Activated CD8-positive, alpha-beta T cell treated with anti-CD3 and anti-CD28 coated beads for 36 hours (primary cell): Measurements from ENCODE around the gene MANSC1. TPM values are rescaled to one million over a fixed set of nuclear protein-coding genes. Genes with fewer than 3 reads are reported as not detected.
"Not testable (repeated sequence)": the region's sequence is repeated elsewhere in the genome, so short reads cannot be mapped to it uniquely, and the experiment has no call there.

Experiments
- ATAC-seq: fragments of 200-7000 bp; cut with Tn5 transposase; one replicate; pipeline ENCODE4 v1.10.0; 2021; ENCODE audit warnings: mild to moderate bottlenecking, moderate library complexity
- CTCF ChIA-PET: fragments of 350-600 bp; sonication (Branson Sonifier 250); formaldehyde crosslinking; loops from one replicate; lab custom pipeline; 2021; ENCODE audit warnings: antibody characterized with exemption; lab: Charles Lee
- POLR2A ChIA-PET: fragments of 350-600 bp; sonication (Branson Sonifier 250); formaldehyde crosslinking; loops from one replicate; lab custom pipeline; 2021; ENCODE audit warnings: antibody characterized with exemption; lab: Charles Lee
- DNase-seq: peaks from one replicate; pipeline ENCODE4 v3.0.0-alpha.2; 2020
- H3K27ac Mint-ChIP-seq: one replicate; pipeline ENCODE4 v1.8.0; 2021; ENCODE audit warnings: mild to moderate bottlenecking, mixed read lengths
- H3K27me3 Mint-ChIP-seq: one replicate; pipeline ENCODE4 v1.8.0; 2021; ENCODE audit warnings: mixed read lengths
- H3K36me3 Mint-ChIP-seq: one replicate; pipeline ENCODE4 v1.8.0; 2021; ENCODE audit warnings: low read depth, mixed read lengths
- H3K4me1 Mint-ChIP-seq: one replicate; pipeline ENCODE4 v1.8.0; 2021; ENCODE audit warnings: low read depth, mixed read lengths
- H3K4me3 Mint-ChIP-seq: one replicate; pipeline ENCODE4 v1.8.0; 2021; ENCODE audit warnings: mild to moderate bottlenecking, moderate library complexity, mixed read lengths
- H3K9me3 Mint-ChIP-seq: one replicate; pipeline ENCODE4 v1.8.0; 2021; ENCODE audit warnings: mixed read lengths
- CTCF ChIP-seq: fragments of 200-600 bp; IDR thresholded peaks from one replicate; pipeline ENCODE4 v1.8.0; 2022; ENCODE audit warnings: antibody characterized with exemption, mild to moderate bottlenecking
- intact Hi-C: fragments of 100-400 bp; cut with micrococcal nuclease; formaldehyde crosslinking; loops from one replicate; pipeline ENCODE4 v1.10.0; 2022
- total RNA-seq, 2 experiments: library from RNA; stranded (reverse); gene quantifications; one replicate each; pipeline ENCODE4 v1.2.3, GENCODE V29; 2021

Gene MANSC1
- total RNA-seq, 2 experiments from 2014 or later, result 0.09 to 0.20 TPM

GRCh38 chr12:12323118-12323517, 26.9 kb downstream of the MANSC1 start:
- ChIA-PET CTCF (interaction anchor here (4.7 kb wide), 1 partner anchor 241 kb away, joined by 28 read pairs; no protein-coding TSS in a partner anchor), POLR2A (no interaction called here)
- Mint-ChIP-seq H3K27me3 (no peaks in the 10 kb centered on the region), H3K27ac (no peak overlapping the region), H3K9me3 (no peaks in the 10 kb centered on the region), H3K36me3 (no peaks in the 10 kb centered on the region), H3K4me3 (no peak overlapping the region), H3K4me1 (peaks cover 6% of the 10 kb centered on the region)
- no peak for DNase-seq
- intact Hi-C loops, result no loop called here
- no peak for TF ChIP-seq CTCF
- ATAC-seq, result no peak

GRCh38 chr12:12319451-12320183, 30.4 kb downstream of the MANSC1 start:
- Mint-ChIP-seq H3K9me3 (no peaks in the 10 kb centered on the region), H3K27ac (no peak overlapping the region), H3K36me3 (no peaks in the 10 kb centered on the region), H3K4me3 (no peak overlapping the region), H3K27me3 (no peaks in the 10 kb centered on the region), H3K4me1 (no peaks in the 10 kb centered on the region)
- no peak for ATAC-seq
- intact Hi-C loops, result no loop called here
- no peak for DNase-seq
- CTCF ChIA-PET, result interaction anchor here (1.5 to 2.5 kb wide), 3 partner anchors 8 to 30 kb away, joined by 3 to 12 read pairs (median 11); partner anchors contain the start of gene MANSC1
- TF ChIP-seq CTCF, result no peak
- POLR2A ChIA-PET, result interaction anchor here (0.7 kb wide), 1 partner anchor 759 kb away, joined by 6 read pairs; no protein-coding TSS in a partner anchor

- POLR2A ChIA-PET, result no interaction called here
- intact Hi-C loops, result no loop called here
- DNase-seq (no peak), ATAC-seq (no peak)
- H3K4me1 Mint-ChIP-seq, result peaks cover 3% of the 10 kb centered on the region
- no peak overlapping the region for H3K4me3 Mint-ChIP-seq
- CTCF ChIA-PET, result interaction anchor here (1.0 kb wide), 1 partner anchor 11 kb away, joined by 3 read pairs; no protein-coding TSS in a partner anchor
- no peaks in the 10 kb centered on the region for H3K9me3 Mint-ChIP-seq
- no peak for TF ChIP-seq CTCF
- no peaks in the 10 kb centered on the region for H3K27me3 Mint-ChIP-seq
- no peaks in the 10 kb centered on the region for H3K36me3 Mint-ChIP-seq
- H3K27ac Mint-ChIP-seq, result no peak overlapping the region
These were observed 34.2 kb downstream of the MANSC1 start for GRCh38 chr12:12315838-12316237.

GRCh38 chr12:12310695-12311094, 39.3 kb downstream of the MANSC1 start:
- DNase-seq, POLR2A ChIA-PET, H3K4me1 Mint-ChIP-seq, H3K36me3 Mint-ChIP-seq, CTCF ChIA-PET, intact Hi-C loops, H3K4me3 Mint-ChIP-seq, ATAC-seq, H3K27me3 Mint-ChIP-seq, H3K27ac Mint-ChIP-seq, H3K9me3 Mint-ChIP-seq: not testable (repeated sequence)

GRCh38 chr12:12305568-12306300, 44.3 kb downstream of the MANSC1 start:
- peaks cover 4% of the 10 kb centered on the region for H3K27me3 Mint-ChIP-seq
- CTCF ChIA-PET, result interaction anchor here (0.7 kb wide), 1 partner anchor 22 kb away, joined by 3 read pairs; no protein-coding TSS in a partner anchor
- no peak for TF ChIP-seq CTCF
- intact Hi-C loops, result no loop called here
- DNase-seq (peak; percentile 4), ATAC-seq (peak; percentile 60)
- peaks cover 3% of the 10 kb centered on the region for H3K9me3 Mint-ChIP-seq
- H3K36me3 Mint-ChIP-seq, result no peaks in the 10 kb centered on the region
- no peak overlapping the region for H3K4me3 Mint-ChIP-seq
- no peak overlapping the region for H3K27ac Mint-ChIP-seq
- POLR2A ChIA-PET, result interaction anchor here (1.0 kb wide), 1 partner anchor 27 kb away, joined by 3 read pairs; no protein-coding TSS in a partner anchor
- H3K4me1 Mint-ChIP-seq, result no peaks in the 10 kb centered on the region
